Ecto neural progenitor cell (in vitro differentiated cells): ENCODE measurements around the gene CCDC200.
A peak's percentile ranks its signal among the peaks of the same experiment; 100 is the strongest.
"Not testable (repeated sequence)": the region's sequence is repeated elsewhere in the genome, so short reads cannot be mapped to it uniquely, and the experiment has no call there.

Experiments used
- DNase-seq: peaks from one replicate; pipeline ENCODE4 v3.0.0-alpha.2; 2018; ENCODE audit warnings: low spot score

Gene CCDC200

DNA sequence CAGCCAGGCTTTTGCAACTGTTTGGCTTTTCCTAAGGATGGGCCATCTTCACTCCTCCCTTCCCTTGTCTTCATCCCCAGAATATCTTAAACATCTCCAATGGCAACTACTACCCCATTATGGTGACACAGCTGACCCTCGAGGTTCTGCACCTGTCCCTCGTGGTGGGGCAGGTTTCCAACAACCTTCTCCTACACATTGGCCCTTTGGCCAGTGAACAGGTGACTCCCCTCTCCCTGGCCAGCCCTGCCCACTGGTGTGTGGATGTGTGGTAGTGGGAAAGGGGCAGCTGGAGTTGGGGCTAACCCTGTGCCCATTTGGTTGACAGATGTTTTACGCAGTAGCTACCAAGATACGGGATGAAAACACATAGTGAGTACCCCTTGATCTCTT lies 12.1 kb downstream of the CCDC200 start:
- no peak for DNase-seq

DNA sequence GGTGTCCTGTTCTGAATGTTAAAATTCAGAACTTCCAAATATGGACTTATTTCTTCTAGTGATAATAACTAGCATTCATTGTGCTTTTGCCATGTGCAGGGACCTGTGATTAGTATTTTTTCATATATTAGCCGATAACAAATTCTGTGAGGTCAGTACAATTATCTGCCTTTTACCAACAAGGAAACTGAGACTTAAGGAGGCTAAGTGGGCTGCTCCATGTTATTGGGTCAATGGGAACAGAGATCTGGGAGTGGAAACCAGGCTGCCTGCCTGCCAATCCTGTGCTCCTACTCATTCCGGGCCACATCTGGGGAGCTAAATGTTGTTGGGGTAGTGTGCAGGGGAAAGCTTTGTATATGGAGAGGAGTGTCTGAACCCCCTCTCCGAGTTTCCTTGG lies 13.1 kb downstream of the CCDC200 start:
- no peak for DNase-seq

GRCh38 chr17:43213545-43213944 lies 14.9 kb downstream of the CCDC200 start:
- no peak for DNase-seq

GRCh38 chr17:43212641-43213490 lies 15.6 kb downstream of the CCDC200 start:
- no peak for DNase-seq

- peak; percentile 84 for DNase-seq
Observed at GRCh38 chr17:43211480-43212402, 16.7 kb downstream of the CCDC200 start, which contains the start of gene TMEM106A. Gene TMEM106A (plus strand): TSS chr17:43211875. CDS start chr17:43213042, 1,167 bp downstream.

DNA sequence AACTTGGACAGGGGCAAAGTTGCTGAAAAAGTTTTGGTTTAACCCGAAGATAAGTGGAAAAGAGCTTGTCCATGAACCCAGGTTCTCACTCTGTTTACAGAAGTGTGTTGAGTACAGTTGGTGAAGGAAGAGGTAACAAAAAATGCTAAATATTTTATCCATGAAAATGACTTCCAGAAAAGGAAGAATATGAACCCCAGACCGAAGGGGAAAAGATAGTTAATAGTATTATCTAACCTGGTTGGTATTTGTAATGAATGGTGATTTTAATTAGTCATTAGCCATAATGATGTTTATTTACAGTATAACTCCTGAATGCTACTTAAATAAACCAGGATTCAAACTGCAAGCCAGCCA lies 17.3 kb downstream of the CCDC200 start:
- DNase-seq: no peak

GRCh38 chr17:43210576-43210975 lies 17.8 kb downstream of the CCDC200 start:
- DNase-seq: no peak

DNA sequence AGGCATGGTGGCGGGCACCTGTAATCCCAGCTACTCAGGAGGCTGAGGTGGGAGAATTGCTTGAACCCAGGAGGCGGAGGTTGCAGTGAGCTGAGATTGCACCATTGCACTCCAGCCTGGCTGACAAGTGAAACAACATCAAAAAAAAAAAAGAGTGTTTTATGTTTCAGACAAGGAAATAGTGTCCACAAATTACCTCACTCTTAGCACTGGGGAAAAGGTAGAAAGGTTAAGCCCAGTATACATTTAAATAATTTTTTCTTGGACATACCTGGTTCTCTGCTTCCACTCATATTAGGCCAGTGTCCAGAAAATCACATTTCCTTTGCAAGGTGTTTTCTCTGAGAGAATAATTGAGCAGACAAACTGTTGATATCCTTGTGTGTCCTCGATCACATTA lies 25.4 kb downstream of the CCDC200 start:
- DNase-seq: not testable (repeated sequence)

- DNase-seq: no peak
Observed at GRCh38 chr17:43200127-43200526, 28.3 kb downstream of the CCDC200 start.

- DNase-seq: no peak
Observed at GRCh38 chr17:43199633-43200032, 28.8 kb downstream of the CCDC200 start.

- DNase-seq: no peak
Observed at GRCh38 chr17:43193251-43193650, 35.2 kb downstream of the CCDC200 start.

DNA sequence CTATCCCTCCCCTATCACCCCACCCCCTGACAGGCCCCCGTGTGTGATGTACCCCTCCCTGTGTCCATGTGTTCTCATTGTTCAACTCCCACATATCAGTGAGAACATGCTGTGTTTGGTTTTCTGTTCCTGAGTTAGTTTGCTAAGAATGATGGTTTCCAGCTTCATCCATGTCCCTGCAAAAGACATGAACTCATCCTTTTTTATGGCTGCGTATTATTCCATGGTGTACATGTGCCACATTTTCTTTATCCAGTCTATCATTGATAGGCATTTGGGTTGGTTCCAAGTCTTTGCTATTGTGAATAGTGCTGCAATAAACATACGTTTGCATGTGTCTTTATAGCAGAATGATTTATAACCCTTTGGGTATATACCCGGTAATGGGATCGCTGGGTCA lies 41.8 kb downstream of the CCDC200 start:
- DNase-seq: not testable (repeated sequence)

- no peak for DNase-seq
Observed at GRCh38 chr17:43183921-43184320, 44.5 kb downstream of the CCDC200 start.

- DNase-seq: no peak
Observed at GRCh38 chr17:43176119-43176570, 52.3 kb downstream of the CCDC200 start.

GRCh38 chr17:43175213-43176118 lies 53.0 kb downstream of the CCDC200 start:
- DNase-seq: no peak

- DNase-seq: no peak
Observed at GRCh38 chr17:43171586-43172487, 56.6 kb downstream of the CCDC200 start.
